HCEC 1CT (cell line): ENCODE data around the gene NOTCH3.

Experiments
- DNase-seq: peaks from one replicate; pipeline ENCODE4 v3.0.0-alpha.2; 2017

Gene NOTCH3

GRCh38 chr19:15235781-15236180, 35.0 kb upstream of the NOTCH3 start:
- DNase-seq: no peak

GRCh38 chr19:15234431-15235130, 33.8 kb upstream of the NOTCH3 start:
- no peak for DNase-seq

- DNase-seq: no peak
Observed at GRCh38 chr19:15231271-15231670, 30.5 kb upstream of the NOTCH3 start.

- DNase-seq: no peak
Observed at GRCh38 chr19:15227261-15227660, 26.5 kb upstream of the NOTCH3 start.

- DNase-seq: no peak
Observed at GRCh38 chr19:15225760-15226159, 25.0 kb upstream of the NOTCH3 start.

- no peak for DNase-seq
Observed at GRCh38 chr19:15223649-15224361, 23.0 kb upstream of the NOTCH3 start.

- peak; percentile 95 for DNase-seq
Observed at GRCh38 chr19:15222738-15223648, 22.2 kb upstream of the NOTCH3 start.

- DNase-seq: no peak
Observed at GRCh38 chr19:15220833-15221232, 20.0 kb upstream of the NOTCH3 start.

GRCh38 chr19:15218501-15218900, 17.7 kb upstream of the NOTCH3 start:
- DNase-seq: no peak

GRCh38 chr19:15216363-15216762, 15.6 kb upstream of the NOTCH3 start:
- DNase-seq: no peak

GRCh38 chr19:15213715-15214381, 13.1 kb upstream of the NOTCH3 start:
- no peak for DNase-seq

- no peak for DNase-seq
Observed at GRCh38 chr19:15212711-15213110, 11.9 kb upstream of the NOTCH3 start.

- peak; percentile 74 for DNase-seq
Observed at GRCh38 chr19:15210323-15210781, 9.6 kb upstream of the NOTCH3 start.

- DNase-seq: no peak
Observed at GRCh38 chr19:15201374-15202023, 704 bp upstream of the NOTCH3 start.

- DNase-seq: no peak
Observed at GRCh38 chr19:15199661-15200552, 888 bp downstream of the NOTCH3 start.

- no peak for DNase-seq
Observed at GRCh38 chr19:15198951-15199660, 1.7 kb downstream of the NOTCH3 start.

- no peak for DNase-seq
Observed at GRCh38 chr19:15197942-15198341, 2.9 kb downstream of the NOTCH3 start.

- DNase-seq: no peak
Observed at GRCh38 chr19:15197275-15197941, 3.4 kb downstream of the NOTCH3 start.

GRCh38 chr19:15196360-15197005, 4.3 kb downstream of the NOTCH3 start:
- no peak for DNase-seq
